GM19328 (cell line): ENCODE data around the gene LRRC30.

Source experiments
- ATAC-seq: cut with Tn5 transposase; IDR thresholded peaks from one replicate; pipeline ENCODE4 v1.9.1; 2021; ENCODE audit warnings: mild to moderate bottlenecking, moderate library complexity; ENCODE audit not compliant: unreplicated experiment

The LRRC30 gene

DNA sequence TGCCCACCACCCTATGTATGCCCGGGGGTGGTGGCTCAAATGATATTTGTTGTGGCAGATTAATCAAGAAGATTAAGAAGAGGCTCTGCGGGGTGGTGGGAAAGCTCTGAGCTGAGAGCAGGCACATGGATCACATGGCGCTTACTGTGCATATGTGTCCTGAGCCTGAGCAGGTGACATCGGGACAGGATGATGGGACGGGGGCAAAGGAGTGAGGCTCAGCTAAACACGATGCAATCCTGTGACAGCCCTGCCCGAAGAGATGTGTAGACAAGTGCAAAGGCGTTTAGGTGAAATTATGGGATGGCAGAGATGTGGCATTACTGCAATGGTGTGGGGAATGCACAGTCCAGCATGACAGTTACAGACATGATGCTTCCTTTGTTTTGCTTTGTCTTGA, 6.0 kb downstream of the LRRC30 start:
- ATAC-seq, result no peak

DNA sequence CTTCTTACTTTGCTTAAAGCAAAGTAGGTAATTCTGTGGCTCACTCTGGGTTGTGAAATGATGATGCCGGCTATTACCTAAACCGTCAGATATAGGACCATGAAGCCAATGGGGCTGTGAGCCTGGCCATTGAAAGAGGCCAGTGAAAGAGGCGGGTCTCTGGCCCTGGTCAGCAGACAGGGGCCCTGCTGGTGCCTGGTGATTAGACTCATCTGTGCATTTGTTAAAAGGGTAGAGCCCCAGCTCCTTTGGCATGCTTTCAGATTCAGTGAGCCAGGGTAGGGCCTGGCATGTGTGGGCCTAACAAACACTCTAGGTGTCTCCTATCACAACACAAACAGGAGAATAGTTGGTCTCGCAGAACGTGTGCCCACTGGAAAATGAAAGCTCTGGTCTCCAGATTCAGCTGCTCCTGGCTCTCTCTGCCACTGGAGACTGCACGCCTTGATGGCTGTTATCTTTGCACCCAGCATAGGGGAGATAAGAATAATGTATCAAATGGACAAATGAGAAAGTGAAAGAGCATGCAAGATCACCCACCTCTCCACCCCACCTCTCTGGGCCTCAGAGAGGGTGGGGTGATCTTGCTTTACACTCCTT, 6.9 kb downstream of the LRRC30 start:
- ATAC-seq, result no peak

DNA sequence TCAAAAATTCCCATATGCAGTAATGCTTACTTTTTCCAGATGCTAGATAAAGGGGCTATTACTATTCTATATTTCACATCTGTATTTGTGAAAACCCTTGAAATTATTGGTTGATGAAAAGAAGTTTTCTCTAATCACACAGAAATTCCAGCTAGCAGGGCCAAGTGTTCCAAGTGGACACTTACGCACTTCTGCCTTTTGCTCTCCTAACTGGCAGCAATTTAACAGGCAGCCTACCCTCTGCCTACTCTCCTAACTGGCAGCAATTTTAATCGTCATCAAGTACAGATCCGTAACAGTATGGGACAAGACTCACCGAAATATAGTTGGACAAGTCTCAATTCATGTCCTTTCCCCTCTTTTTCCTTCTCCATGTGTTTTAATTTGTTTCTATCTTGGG, 12.0 kb downstream of the LRRC30 start:
- ATAC-seq, result no peak

DNA sequence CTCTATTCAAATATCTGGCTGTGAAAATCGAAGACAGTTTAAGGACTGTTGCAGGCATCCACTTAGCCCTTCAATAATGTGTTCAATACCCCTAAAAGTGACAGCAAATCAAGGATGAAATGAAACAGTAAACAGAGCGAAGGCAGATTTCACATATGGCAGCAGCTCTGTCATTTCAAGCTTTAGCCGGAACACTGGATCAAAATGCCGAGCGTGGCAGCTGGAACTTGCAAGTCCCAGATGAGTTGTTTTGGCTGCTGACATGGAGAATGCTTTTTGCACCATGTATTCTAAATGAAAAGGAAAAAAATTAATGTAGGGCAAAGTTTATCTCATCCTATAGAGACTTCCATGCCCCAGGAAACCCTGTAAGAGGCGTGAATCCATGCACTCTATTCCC, 18.0 kb downstream of the LRRC30 start:
- no peak for ATAC-seq

DNA sequence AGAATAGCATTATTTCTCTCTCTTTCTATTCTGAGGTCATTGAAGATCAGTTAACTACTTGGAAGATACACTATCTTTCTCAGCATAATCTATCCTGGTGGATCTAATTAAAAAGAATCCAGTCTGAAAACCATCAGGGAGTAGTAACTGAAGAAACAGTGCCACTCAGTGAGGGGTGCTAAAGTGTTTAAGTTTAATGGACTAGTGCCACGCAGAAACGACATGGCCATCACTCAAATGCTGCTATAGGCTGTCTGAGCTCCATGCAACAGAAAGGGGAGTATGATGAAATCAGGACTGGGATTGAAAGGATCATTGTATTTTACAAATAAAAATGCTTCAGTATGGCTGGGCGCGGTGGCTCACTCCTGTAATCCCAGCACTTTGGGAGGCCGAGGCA, 23.3 kb downstream of the LRRC30 start:
- ATAC-seq, result no peak

DNA sequence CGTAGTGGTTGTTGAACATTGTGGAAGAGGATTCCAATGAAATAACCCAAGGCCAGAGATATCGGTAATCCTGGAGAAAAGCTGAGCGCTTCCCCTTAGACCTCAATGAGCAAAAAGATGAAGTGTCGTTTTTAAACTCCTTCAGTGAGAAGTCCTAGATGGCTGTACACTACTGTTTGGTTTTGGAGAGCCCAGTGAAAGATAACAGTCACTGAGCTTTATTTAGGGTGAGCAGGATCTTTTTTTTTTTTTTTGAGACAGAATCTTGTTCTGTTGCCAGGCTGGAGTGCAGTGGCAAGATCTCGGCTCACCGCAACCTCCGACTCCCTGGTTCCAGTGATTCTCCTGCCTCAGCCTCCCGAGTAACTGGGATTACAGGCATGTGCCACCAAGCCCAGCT, 24.2 kb downstream of the LRRC30 start:
- no peak for ATAC-seq

DNA sequence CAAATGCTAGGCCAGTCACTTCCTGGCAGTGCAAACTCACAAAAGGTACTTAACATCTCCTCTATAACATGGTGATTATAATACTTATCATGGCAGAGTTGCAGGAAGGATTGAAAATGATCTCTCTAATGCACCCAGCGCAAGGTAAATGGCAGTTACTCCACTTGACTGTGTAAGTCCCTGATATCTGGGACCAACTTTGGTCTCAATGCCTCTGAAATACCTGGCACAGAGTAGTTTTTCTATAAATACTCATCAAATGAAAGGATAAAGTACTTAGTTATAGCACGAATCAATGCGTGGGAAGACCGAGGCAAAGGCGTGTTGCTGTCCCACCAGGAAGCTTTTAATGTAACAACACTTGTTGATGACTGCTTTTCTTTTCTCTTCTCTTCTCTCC, 24.8 kb downstream of the LRRC30 start:
- ATAC-seq, result no peak

DNA sequence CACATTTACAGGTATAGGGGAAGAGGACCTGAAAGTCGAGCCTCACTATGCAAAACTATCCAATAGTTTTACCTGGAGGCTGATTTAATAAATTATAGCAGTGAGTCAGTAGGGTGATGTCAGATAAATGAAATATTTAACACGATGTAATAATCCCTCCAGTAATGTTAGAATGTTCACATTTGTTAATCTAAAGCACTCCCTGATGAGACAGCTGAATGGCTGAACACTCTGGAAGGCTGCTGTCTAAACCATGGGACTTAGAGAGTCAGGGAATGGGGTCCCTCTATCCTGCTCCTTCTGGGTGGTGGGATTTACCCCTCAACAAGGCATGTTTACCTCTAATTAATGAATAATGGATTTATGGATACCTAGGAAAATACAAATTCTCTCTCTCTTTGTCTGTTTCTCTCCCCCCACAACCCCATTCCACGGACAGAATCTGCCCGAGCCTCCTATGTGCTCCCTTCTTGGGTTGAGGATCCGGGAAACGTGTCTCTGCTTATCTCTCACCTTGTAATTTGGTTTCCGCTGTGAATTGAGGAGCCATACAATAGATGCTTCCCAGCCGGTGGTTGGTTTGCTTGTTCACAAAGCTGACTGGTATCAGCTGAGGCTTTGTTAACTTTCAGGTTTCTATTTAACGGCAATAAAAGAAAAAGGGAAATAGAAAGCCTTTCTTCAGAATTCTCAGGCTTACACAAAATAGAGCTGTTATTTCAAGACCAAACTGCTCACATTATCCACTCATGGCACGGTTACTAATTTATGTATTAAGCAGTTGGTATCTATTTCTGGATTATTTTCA, 25.9 kb downstream of the LRRC30 start:
- no peak for ATAC-seq

DNA sequence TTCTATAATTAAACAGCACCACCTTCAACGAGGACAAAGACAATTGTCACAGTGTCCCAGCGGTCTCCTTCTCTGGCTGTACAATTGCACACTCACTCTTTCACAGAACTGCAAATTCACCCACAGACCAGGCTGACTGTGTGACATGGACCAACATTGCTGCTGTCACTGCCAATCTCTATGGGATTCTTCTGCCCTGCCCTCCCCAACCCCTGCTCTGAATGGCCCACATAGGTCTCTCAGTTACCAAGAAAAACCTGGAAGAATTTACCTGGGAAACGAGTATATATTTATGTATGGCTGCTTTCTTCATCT, 26.5 kb downstream of the LRRC30 start:
- ATAC-seq, result no peak

DNA sequence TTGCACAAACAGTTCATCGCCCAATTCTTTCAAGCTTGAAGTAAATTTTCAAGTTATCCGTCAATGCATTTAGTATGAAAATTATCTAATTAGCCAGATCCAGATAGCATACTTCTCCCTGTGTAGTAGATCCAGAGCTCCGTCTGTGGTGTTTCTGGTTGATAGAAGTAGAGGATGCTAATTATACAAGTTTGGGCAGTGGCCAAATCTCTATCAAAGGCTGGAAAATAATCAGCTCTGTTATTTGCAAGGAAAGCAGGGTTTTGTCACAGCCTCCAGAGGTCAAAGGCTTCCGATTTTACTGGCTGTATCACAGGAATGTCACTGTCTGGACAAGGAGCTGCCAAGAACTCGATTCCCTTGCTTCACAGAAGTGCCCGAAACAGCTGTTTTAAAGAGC, 28.6 kb downstream of the LRRC30 start:
- no peak for ATAC-seq

DNA sequence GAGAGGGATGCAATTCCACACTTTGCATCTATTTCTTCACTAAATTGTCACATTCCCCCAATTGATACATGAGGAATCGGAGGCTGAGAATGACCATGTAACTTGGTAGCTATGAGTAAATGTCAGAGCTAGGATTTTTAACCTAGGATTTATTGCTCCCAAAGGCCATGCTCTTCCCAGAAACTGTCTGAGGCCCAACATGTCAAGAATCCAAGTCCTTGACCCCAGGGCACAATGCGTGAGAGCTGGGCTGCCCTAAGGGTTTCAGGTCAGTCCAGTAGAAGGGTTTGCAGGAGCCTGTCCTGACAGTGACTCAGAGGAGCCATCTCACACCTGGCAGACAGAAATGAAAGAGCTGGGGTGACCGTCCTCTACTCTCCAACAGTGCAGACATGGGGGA, 30.3 kb downstream of the LRRC30 start:
- no peak for ATAC-seq

DNA sequence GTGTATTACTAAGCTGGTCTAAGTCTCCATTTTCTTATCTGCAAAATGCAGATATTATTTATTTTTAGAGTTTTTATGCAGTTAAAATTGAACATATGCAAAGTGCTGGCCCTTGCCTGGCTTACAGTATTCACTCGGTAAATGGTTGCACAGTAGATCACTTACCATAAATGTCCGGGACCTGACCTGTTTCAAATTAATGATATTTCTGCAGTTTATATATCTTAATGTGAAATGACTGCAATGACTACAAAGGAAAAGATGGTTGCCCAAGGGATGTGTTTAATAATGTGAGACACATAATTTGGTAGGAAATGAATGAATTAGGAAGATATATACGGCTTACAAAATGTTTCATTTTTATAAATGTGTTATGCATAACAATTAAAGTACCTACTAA, 37.1 kb downstream of the LRRC30 start:
- ATAC-seq, result no peak

DNA sequence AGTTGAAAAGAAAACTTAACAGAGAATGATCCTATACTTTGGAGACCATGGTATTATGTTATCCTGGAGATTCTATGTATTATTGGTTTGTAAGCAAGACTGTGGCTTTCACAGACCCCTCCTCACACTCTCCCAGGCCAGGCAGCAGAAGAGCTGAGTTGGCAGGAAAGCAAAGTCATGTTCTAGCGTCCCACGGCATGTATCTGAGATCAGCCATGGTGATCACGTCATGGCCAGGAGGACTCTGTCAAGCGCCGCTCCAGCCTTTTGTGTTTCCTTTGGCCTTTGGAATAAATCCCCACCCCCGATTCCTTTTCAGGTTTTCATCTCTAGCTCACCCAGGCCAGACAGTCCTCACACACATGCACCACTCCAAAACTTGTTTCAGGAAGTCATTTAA, 39.1 kb downstream of the LRRC30 start:
- no peak for ATAC-seq

DNA sequence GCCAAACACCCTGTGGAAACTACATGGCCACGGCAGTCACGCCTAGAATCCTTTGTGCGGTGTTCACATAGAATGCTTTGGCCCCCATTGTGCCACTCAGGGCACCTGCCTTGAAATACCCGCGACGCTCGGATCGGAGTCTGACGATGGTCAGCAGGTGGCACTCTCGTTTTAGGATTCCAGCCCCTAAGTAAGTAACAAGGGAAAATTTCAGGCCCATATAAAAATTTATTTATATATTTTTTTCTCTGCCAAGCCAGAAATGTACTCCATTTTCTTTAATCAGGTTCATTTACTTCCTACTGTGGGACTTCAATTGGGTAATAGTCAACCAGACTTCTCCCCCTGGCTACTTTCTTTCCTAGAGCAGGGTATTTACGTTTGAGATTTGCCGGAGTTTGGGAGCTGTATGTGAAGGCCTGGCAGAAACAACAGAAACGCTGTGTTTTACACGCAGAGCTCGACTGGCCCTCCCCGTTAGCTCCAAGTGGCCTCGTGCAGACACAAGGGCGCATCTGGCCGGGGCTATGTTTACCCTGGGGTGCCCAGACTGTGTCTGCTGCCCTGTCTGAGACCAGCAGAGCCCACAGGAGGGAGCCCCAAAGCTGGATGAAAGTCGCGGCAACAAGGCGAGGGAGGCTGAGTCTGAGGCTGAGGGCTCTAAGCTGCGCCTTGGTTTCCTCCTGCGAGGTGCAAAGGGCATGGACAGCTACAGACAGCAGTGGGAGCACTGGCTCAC, 41.6 kb downstream of the LRRC30 start:
- no peak for ATAC-seq

DNA sequence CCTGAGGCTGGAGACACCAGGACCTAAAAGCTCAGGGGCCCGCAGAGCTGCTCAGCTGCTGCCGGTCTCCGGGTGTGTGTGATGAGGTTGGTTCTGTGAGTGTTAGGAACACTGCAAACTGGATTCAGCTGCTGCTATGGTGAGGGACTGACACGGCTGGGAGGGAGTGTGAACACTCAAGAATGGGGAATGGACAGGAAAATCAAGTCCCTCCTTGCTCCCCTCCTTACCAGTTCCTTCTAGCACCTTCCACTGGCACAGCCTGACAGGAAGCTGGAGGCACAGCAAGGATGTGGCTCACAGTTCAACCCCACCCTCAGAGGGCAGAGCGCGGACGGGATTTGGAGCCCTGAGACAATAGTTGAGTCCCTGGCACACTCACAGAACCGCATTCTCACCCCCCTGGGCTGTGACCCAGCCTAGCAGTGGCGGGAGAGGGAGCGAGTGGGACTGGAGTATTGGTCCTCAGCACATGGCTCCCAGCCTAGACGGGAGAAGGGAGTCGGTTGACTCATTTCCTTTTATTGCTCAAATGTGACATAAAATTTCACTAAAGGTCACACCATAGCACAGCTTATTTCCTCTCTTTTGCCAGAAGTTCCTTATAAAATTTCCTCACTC, 42.5 kb downstream of the LRRC30 start:
- no peak for ATAC-seq

DNA sequence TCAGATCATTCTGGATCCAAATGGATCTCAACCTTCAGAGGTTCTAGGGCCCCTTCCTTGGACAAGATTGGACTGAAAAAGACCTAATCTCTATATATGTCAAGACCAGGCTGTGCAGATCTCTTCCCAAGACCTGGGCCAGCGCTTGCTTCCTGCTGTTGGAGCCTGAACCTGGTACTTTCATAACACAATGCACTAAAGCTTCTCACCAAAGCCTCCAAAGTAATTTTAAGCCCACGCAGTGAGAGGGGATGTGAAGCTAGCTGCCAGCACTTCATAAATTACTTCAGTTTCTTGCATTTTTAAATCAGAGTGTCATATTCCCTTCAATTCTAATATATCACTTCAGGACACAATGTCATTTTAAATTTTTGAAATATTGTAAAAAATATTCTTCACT, 50.7 kb downstream of the LRRC30 start:
- ATAC-seq, result no peak
